GM10266 (cell line): ENCODE results near the gene PELI3.
A peak's percentile ranks its signal among the peaks of the same experiment; 100 is the strongest.
"Not testable (repeated sequence)": the region's sequence is repeated elsewhere in the genome, so short reads cannot be mapped to it uniquely, and the experiment has no call there.

ENCODE experiments used
- DNase-seq: peaks from one replicate; pipeline ENCODE4 v3.0.0; 2012; ENCODE audit errors: extremely low spot score
- TF ChIP-seq, protein P1 (sequence below): IDR thresholded peaks from 2 replicates; pipeline ENCODE4 v1.5.1; 2012; ENCODE audit warnings: mild to moderate bottlenecking, low read depth; ENCODE audit not compliant: control insufficient read depth, insufficient read depth; ENCODE audit errors: missing control alignments

The PELI3 gene

GRCh38 chr11:66421492-66422205 lies 45.1 kb upstream of the PELI3 start:
- DNase-seq, result peak; percentile 95
- TF ChIP-seq, protein P1, sequence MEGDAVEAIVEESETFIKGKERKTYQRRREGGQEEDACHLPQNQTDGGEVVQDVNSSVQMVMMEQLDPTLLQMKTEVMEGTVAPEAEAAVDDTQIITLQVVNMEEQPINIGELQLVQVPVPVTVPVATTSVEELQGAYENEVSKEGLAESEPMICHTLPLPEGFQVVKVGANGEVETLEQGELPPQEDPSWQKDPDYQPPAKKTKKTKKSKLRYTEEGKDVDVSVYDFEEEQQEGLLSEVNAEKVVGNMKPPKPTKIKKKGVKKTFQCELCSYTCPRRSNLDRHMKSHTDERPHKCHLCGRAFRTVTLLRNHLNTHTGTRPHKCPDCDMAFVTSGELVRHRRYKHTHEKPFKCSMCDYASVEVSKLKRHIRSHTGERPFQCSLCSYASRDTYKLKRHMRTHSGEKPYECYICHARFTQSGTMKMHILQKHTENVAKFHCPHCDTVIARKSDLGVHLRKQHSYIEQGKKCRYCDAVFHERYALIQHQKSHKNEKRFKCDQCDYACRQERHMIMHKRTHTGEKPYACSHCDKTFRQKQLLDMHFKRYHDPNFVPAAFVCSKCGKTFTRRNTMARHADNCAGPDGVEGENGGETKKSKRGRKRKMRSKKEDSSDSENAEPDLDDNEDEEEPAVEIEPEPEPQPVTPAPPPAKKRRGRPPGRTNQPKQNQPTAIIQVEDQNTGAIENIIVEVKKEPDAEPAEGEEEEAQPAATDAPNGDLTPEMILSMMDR, result no peak

GRCh38 chr11:66426314-66426713 lies 40.4 kb upstream of the PELI3 start:
- DNase-seq, result no peak
- TF ChIP-seq, protein P1, result no peak

DNA sequence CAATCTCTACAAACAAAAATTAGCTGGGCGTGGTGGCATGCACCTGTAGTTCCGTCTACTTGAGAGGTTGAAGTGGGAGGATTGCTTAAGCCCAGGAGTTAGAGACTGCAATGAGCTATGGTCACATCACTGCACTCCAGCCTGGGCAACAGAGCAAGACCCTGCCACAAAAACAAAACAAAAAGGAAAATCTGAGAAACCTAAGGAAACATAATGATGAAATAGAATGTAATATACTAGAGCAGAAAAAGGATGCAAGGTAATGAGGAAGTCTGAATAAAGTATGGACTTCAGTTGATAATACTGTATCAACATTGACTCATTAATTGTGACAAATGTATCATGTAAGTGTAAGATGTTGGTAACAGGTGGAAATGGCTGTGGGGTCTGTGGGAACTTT lies 37.8 kb upstream of the PELI3 start:
- TF ChIP-seq, protein P1, result no peak
- no peak for DNase-seq

DNA sequence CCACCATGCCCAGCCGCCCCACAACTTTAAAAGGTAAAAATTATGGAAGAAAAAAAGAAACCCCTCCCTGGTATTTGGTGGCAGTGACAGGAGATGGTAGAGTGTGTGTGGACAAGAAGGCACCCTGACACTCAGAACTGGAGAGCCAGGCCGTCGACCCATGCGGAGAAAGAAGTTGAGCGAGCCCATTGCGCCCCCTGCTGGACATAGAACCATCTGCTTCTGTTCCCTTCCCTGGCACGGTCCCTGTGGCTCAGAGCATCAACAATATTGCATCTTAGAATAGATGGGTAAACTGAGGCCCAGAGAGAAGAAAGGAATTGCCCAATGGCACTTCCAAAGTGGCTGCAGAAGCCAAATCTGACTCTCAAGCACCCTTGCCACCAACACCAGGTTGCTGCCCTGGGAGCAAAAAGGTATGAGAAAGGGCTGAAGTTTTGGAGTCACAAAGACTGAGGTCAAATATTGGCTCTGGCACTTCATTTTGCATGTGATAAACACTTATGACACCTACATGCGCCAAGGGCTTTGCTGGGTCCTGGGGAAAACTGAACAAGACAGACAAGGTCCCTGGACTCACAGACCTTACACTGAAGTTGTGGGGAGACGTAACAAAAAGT lies 36.6 kb upstream of the PELI3 start:
- TF ChIP-seq, protein P1, result peak; percentile 85
- DNase-seq, result peak; percentile 82

GRCh38 chr11:66431287-66431686 lies 35.4 kb upstream of the PELI3 start:
- not testable (repeated sequence) for DNase-seq

DNA sequence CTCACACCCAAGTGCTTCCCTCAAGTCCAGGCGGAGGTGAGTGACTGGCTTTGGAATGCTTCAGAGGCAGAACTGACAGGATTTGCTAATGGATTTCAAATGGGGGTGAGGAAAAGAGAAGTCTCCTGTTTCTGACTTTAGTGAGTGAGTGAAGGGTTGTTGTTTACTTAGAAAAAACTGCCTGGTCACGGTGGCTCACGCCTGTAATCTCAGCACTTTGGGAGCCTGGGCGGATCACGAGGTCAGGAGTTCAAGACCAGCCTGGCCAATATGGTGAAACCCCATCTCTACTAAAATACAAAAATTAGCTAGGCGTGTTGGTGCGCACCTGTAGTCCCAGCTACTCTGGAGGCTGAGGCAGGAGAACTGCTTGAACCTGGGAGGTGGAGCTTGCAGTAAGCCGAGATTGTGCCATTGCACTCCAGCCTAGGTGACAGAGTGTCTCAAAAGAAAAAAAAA lies 34.8 kb upstream of the PELI3 start:
- DNase-seq, result not testable (repeated sequence)

GRCh38 chr11:66432597-66432996 lies 34.1 kb upstream of the PELI3 start:
- TF ChIP-seq, protein P1, result no peak
- no peak for DNase-seq

- TF ChIP-seq, protein P1, result no peak
- DNase-seq, result no peak
These were observed 28.7 kb upstream of the PELI3 start for GRCh38 chr11:66437979-66438503.
